Measurements from ENCODE around the gene ACOT9. TPM values are rescaled to one million over a fixed set of nuclear protein-coding genes. Genes with fewer than 3 reads are reported as not detected.

ACOT9 gene
- total RNA-seq, 4 donors from 2014 or later = 12.3 to 21.9 (median 20.6) TPM

GRCh38 chrX:23742174-23742696, 841 bp downstream of the ACOT9 start:
- DNase-seq (peak; percentile 25 to 66), ATAC-seq (peak; percentile 84 to 88)
- Histone ChIP-seq H3K4me3 (peak overlapping the region; percentile 73 to 85 (median 82)), H3K36me3 (no peaks in the 10 kb centered on the region), H3K4me1 (peaks cover 0 to 4% of the 10 kb centered on the region in 2 donors), H3K27ac (peak overlapping the region; percentile 91 to 96 (median 94)), H3K9me3 (no peaks in the 10 kb centered on the region), H3K27me3 (no peaks in the 10 kb centered on the region)
- intact Hi-C loops (cut with DNase I; ENCODE audit: low total_unique reads) (loop anchor here (2.0 kb wide), 1 partner anchor 167 kb away; the partner anchor contains the start of gene CXorf58), in situ Hi-C loops (cut with MboI; ENCODE audit: low sequenced_read_pairs in 4 of 4) (no loop called here)
- peak; percentile 29 to 51 for TF ChIP-seq POLR2A (IDR thresholded peaks at IDR 0.05)
- no peak for TF ChIP-seq CTCF (IDR thresholded peaks at IDR 0.05 in 4 of 5, conservative IDR thresholded peaks at IDR 0.05 in 1 of 5)

GRCh38 chrX:23737413-23737812, 5.7 kb downstream of the ACOT9 start:
- H3K36me3 ChIP-seq = peaks cover 0 to 8% of the 10 kb centered on the region in 2 donors
- H3K27ac ChIP-seq = no peak overlapping the region
- TF ChIP-seq CTCF (IDR thresholded peaks at IDR 0.05 in 4 of 5, conservative IDR thresholded peaks at IDR 0.05 in 1 of 5) (no peak), POLR2A (IDR thresholded peaks at IDR 0.05) (no peak)
- no peak overlapping the region for H3K4me3 ChIP-seq
- in situ Hi-C loops (cut with MboI; ENCODE audit: low sequenced_read_pairs in 4 of 4) = no loop called here
- ATAC-seq = no peak
- no peaks in the 10 kb centered on the region for H3K27me3 ChIP-seq
- no peak for DNase-seq
- intact Hi-C loops (cut with DNase I; ENCODE audit: low total_unique reads) = no loop called here
- no peaks in the 10 kb centered on the region for H3K9me3 ChIP-seq
- H3K4me1 ChIP-seq = peaks cover 0 to 5% of the 10 kb centered on the region in 2 donors

GRCh38 chrX:23736030-23736429, 7.0 kb downstream of the ACOT9 start:
- Histone ChIP-seq H3K36me3 (peaks cover 0 to 17% of the 10 kb centered on the region in 2 donors), H3K9me3 (no peaks in the 10 kb centered on the region), H3K27ac (no peak overlapping the region), H3K4me1 (peaks cover 0 to 5% of the 10 kb centered on the region in 2 donors), H3K27me3 (no peaks in the 10 kb centered on the region), H3K4me3 (no peak overlapping the region)
- ATAC-seq (no peak), DNase-seq (no peak)
- intact Hi-C loops (cut with DNase I; ENCODE audit: low total_unique reads) (no loop called here), in situ Hi-C loops (cut with MboI; ENCODE audit: low sequenced_read_pairs in 4 of 4) (no loop called here)
- TF ChIP-seq CTCF (IDR thresholded peaks at IDR 0.05 in 4 of 5, conservative IDR thresholded peaks at IDR 0.05 in 1 of 5) (no peak), POLR2A (IDR thresholded peaks at IDR 0.05) (no peak)

GRCh38 chrX:23732704-23733103, 10.4 kb downstream of the ACOT9 start:
- intact Hi-C loops (cut with DNase I; ENCODE audit: low total_unique reads) = no loop called here
- Histone ChIP-seq H3K27ac (no peak overlapping the region), H3K4me3 (no peak overlapping the region), H3K4me1 (peaks cover 0 to 5% of the 10 kb centered on the region in 2 donors), H3K27me3 (no peaks in the 10 kb centered on the region), H3K9me3 (no peaks in the 10 kb centered on the region), H3K36me3 (peaks cover 0 to 23% of the 10 kb centered on the region in 2 donors)
- TF ChIP-seq POLR2A (IDR thresholded peaks at IDR 0.05) = no peak
- no peak for TF ChIP-seq CTCF (IDR thresholded peaks at IDR 0.05 in 4 of 5, conservative IDR thresholded peaks at IDR 0.05 in 1 of 5)
- ATAC-seq (no peak), DNase-seq (no peak)
- in situ Hi-C loops (cut with MboI; ENCODE audit: low sequenced_read_pairs in 4 of 4) = no loop called here

- Histone ChIP-seq H3K9me3 (no peaks in the 10 kb centered on the region), H3K4me3 (no peak overlapping the region), H3K27me3 (no peaks in the 10 kb centered on the region), H3K36me3 (peaks cover 0 to 23% of the 10 kb centered on the region in 2 donors), H3K4me1 (no peaks in the 10 kb centered on the region), H3K27ac (no peak overlapping the region)
- in situ Hi-C loops (cut with MboI; ENCODE audit: low sequenced_read_pairs in 4 of 4) = no loop called here
- ATAC-seq (no peak), DNase-seq (no peak)
- intact Hi-C loops (cut with DNase I; ENCODE audit: low total_unique reads) = no loop called here
- TF ChIP-seq POLR2A (IDR thresholded peaks at IDR 0.05) = no peak
- no peak for TF ChIP-seq CTCF (IDR thresholded peaks at IDR 0.05 in 4 of 5, conservative IDR thresholded peaks at IDR 0.05 in 1 of 5)
Observed at GRCh38 chrX:23731951-23732350, 11.1 kb downstream of the ACOT9 start.
